PC-3 (cell line): ENCODE data around the gene SENP3. TPM values are rescaled to one million over a fixed set of nuclear protein-coding genes. Genes with fewer than 3 reads are reported as not detected.

Source experiments
- ATAC-seq: fragments of 200-7000 bp; cut with Tn5 transposase; 2 replicates; pipeline ENCODE4 v1.9.1; 2020; ENCODE audit warnings: mild to moderate bottlenecking, moderate library complexity
- BruUV-seq: library from RNA; stranded (reverse); fragments of 400-500 nt; replicated peaks from 2 replicates; lab custom pipeline; 2021; lab: Mats Ljungman, UMichigan
- CTCF ChIA-PET: fragments of 300-600 bp; sonication (Branson Sonifier 250); formaldehyde crosslinking; loops from one replicate; lab custom pipeline; 2022; ENCODE audit warnings: antibody characterized with exemption; lab: Charles Lee
- POLR2A ChIA-PET: fragments of 300-600 bp; sonication (Branson Sonifier 250); formaldehyde crosslinking; loops from one replicate; lab custom pipeline; 2022; ENCODE audit warnings: antibody characterized with exemption; ENCODE audit not compliant: unreplicated experiment; lab: Charles Lee
- DNase-seq: peaks from one replicate; pipeline ENCODE4 v3.0.0-alpha.2; 2015
- H2AFZ ChIP-seq: fragments of 300-600 bp; sonication (generic); 2 replicates; pipeline ENCODE4 v1.6.0; 2016; ENCODE audit warnings: antibody characterized with exemption, low read length
- H3F3A ChIP-seq: fragments of 300-600 bp; sonication (generic); one replicate; pipeline ENCODE4 v1.6.0; 2017; ENCODE audit warnings: antibody characterized with exemption, low read length, control low read depth, mild to moderate bottlenecking; ENCODE audit not compliant: unreplicated experiment
- H3K27ac ChIP-seq: fragments of 300-600 bp; sonication (generic); 2 replicates; pipeline ENCODE4 v1.5.1; 2016; ENCODE audit warnings: mild to moderate bottlenecking, low read length
- H3K27me3 ChIP-seq: fragments of 300-600 bp; sonication (generic); 2 replicates; pipeline ENCODE4 v1.6.1; 2016; ENCODE audit warnings: low read length, mixed read lengths
- H3K36me3 ChIP-seq: fragments of 300-600 bp; sonication (generic); 2 replicates; pipeline ENCODE4 v1.6.1; 2016; ENCODE audit warnings: low read depth, mixed run types, low read length, mixed read lengths
- H3K4me1 ChIP-seq: fragments of 300-600 bp; sonication (generic); 2 replicates; pipeline ENCODE4 v1.5.1; 2016; ENCODE audit warnings: low read length; ENCODE audit not compliant: insufficient read depth
- H3K4me2 ChIP-seq: fragments of 300-600 bp; sonication (generic); 2 replicates; pipeline ENCODE4 v1.6.0; 2016; ENCODE audit warnings: low read length
- H3K4me3 ChIP-seq: fragments of 300-600 bp; sonication (generic); 2 replicates; pipeline ENCODE4 v1.5.1; 2016; ENCODE audit warnings: mild to moderate bottlenecking, low read length, mixed read lengths
- H3K79me2 ChIP-seq: fragments of 300-600 bp; sonication (generic); 2 replicates; pipeline ENCODE4 v1.6.1; 2017; ENCODE audit warnings: low read length, mixed read lengths
- H3K9ac ChIP-seq: fragments of 300-600 bp; sonication (generic); 2 replicates; pipeline ENCODE4 v1.6.0; 2016; ENCODE audit warnings: mild to moderate bottlenecking, low read length
- H3K9me2 ChIP-seq: fragments of 300-600 bp; sonication (generic); replicated peaks from 2 replicates; pipeline ENCODE4 v1.6.1; 2016; ENCODE audit warnings: mixed run types, low read length, mixed read lengths
- H3K9me3 ChIP-seq: fragments of 300-600 bp; sonication (generic); 2 replicates; pipeline ENCODE4 v1.6.1; 2016; ENCODE audit warnings: low read length, mixed read lengths
- H4K20me1 ChIP-seq: fragments of 300-600 bp; sonication (generic); 2 replicates; pipeline ENCODE4 v1.6.1; 2016; ENCODE audit warnings: low read length, mixed read lengths
- CTCF ChIP-seq: fragments of 300-600 bp; sonication (generic); conservative IDR thresholded peaks from 2 replicates; pipeline ENCODE4 v1.5.1; 2017; ENCODE audit warnings: antibody characterized with exemption, low read depth, mild to moderate bottlenecking, low read length
- EZH2 ChIP-seq: fragments of 300-600 bp; sonication (generic); IDR thresholded peaks from one replicate; pipeline ENCODE4 v1.6.1; 2017; ENCODE audit warnings: antibody characterized with exemption, mild to moderate bottlenecking, low read length; ENCODE audit not compliant: unreplicated experiment
- EZH2phosphoT487 ChIP-seq: fragments of 300-600 bp; sonication (generic); IDR thresholded peaks from 2 replicates; pipeline ENCODE4 v1.6.1; 2018; ENCODE audit warnings: mild to moderate bottlenecking, antibody characterized with exemption, low read length, borderline replicate concordance
- intact Hi-C: fragments of 100-400 bp; cut with micrococcal nuclease; formaldehyde crosslinking; loops from 2 replicates; pipeline ENCODE4 v1.9.0; 2023
- total RNA-seq: library from RNA; depleted of rRNA; stranded (reverse); fragments of >200 nt; gene quantifications from 2 replicates; pipeline ENCODE4 v1.2.3, GENCODE V29; 2014

SENP3 gene
- total RNA-seq, 1 experiment from 2014 or later, result 82.8 TPM

- Histone ChIP-seq H3K27ac (no peak overlapping the region), H3K27me3 (no peaks in the 10 kb centered on the region), H3K36me3 (peaks cover 9% of the 10 kb centered on the region; the same call in 1 of the 2 replicates), H3K9me3 (no peaks in the 10 kb centered on the region), H3K9me2 (no peaks in the 10 kb centered on the region), H3F3A (no peaks in the 10 kb centered on the region), H4K20me1 (no peaks in the 10 kb centered on the region), H3K79me2 (peaks cover 36% of the 10 kb centered on the region), H3K4me1 (peaks cover 37% of the 10 kb centered on the region), H3K9ac (peak overlapping the region; percentile 98), H3K4me3 (peak overlapping the region; percentile 95), H3K4me2 (peak overlapping the region; percentile 100), H2AFZ (no peak overlapping the region; the same call in 1 of the 2 replicates)
- POLR2A ChIA-PET, result interaction anchor here (0.6 kb wide), 1 partner anchor 21 kb away, joined by 3 read pairs; no protein-coding TSS in a partner anchor
- ATAC-seq, result peak; percentile 57
- intact Hi-C loops, result loop anchor here (1.0 kb wide), 1 partner anchor 46 kb away; no protein-coding TSS in a partner anchor
- CTCF ChIA-PET, result interaction anchor here (0.7 to 1.6 kb wide), 9 partner anchors 23 to 178 kb away, joined by 3 to 8 read pairs (median 4); partner anchors contain the start of genes MPDU1, SAT2, TMEM102 and TP53
- peak; percentile 56 for DNase-seq
- no TSS peak for BruUV-seq
- TF ChIP-seq EZH2 (no peak), EZH2phosphoT487 (no peak), CTCF (no peak)
Observed at GRCh38 chr17:7560172-7561027, 1.3 kb upstream of the SENP3 start.

- DNase-seq (peak; percentile 84), ATAC-seq (peak; percentile 64)
- ChIA-PET CTCF (interaction anchor here (1.0 to 1.6 kb wide), 6 partner anchors 30 to 127 kb away, joined by 3 to 8 read pairs (median 6); partner anchors contain the start of genes TMEM102, TP53 and WRAP53), POLR2A (interaction anchor here (0.5 to 0.6 kb wide), 2 partner anchors 21 to 126 kb away, joined by 3 read pairs; partner anchors contain the start of gene TMEM102)
- Histone ChIP-seq H3K4me1 (peaks cover 37% of the 10 kb centered on the region), H2AFZ (peak overlapping the region; percentile 75), H3F3A (no peaks in the 10 kb centered on the region), H3K36me3 (peaks cover 14% of the 10 kb centered on the region; the same call in 1 of the 2 replicates), H3K4me3 (peak overlapping the region; percentile 95), H4K20me1 (no peaks in the 10 kb centered on the region), H3K9ac (peak overlapping the region; percentile 98), H3K79me2 (peaks cover 42% of the 10 kb centered on the region), H3K9me3 (no peaks in the 10 kb centered on the region), H3K27me3 (no peaks in the 10 kb centered on the region), H3K9me2 (no peaks in the 10 kb centered on the region), H3K27ac (peak overlapping the region; percentile 73), H3K4me2 (peak overlapping the region; percentile 100)
- intact Hi-C loops, result loop anchor here (1.0 kb wide), 1 partner anchor 47 kb away; no protein-coding TSS in a partner anchor
- TSS peak; percentile 76 for BruUV-seq
- TF ChIP-seq EZH2phosphoT487 (no peak), CTCF (peak; percentile 64)
Observed at GRCh38 chr17:7561028-7561575, 617 bp upstream of the SENP3 start.
